HCT116 (cell line): ENCODE measurements around the gene PTPRS. TPM values are rescaled to one million over a fixed set of nuclear protein-coding genes. Genes with fewer than 3 reads are reported as not detected.

Experiments used
- ATAC-seq: fragments of 200-7000 bp; cut with Tn5 transposase; 2 replicates; pipeline ENCODE4 v1.9.1; 2020; ENCODE audit warnings: mild to moderate bottlenecking, moderate library complexity
- BruUV-seq: library from RNA; stranded (reverse); fragments of 400-500 nt; replicated peaks from 2 replicates; lab custom pipeline; 2021; lab: Mats Ljungman, UMichigan
- CTCF ChIA-PET: fragments of 300-600 bp; sonication (Branson Sonifier 250); formaldehyde crosslinking; loops from one replicate; lab custom pipeline; 2021; ENCODE audit warnings: antibody characterized with exemption; lab: Charles Lee
- POLR2A ChIA-PET: fragments of 300-600, 350-600 bp; sonication (Branson Sonifier 250); formaldehyde crosslinking; loops from one replicate; lab custom pipeline; 2021; ENCODE audit warnings: antibody characterized with exemption; lab: Charles Lee
- RAD21 ChIA-PET, 2 experiments: fragments of 300-600 bp; sonication (Branson Sonifier 250); formaldehyde crosslinking; loops; one replicate each; lab custom pipeline; 2023; ENCODE audit warnings: low total read pairs in 2 of 2; ENCODE audit not compliant: uncharacterized antibody in 2 of 2, unreplicated experiment in 2 of 2, low non-redundant PET in 1 of 2; lab: Charles Lee
- DNase-seq: peaks from one replicate; pipeline ENCODE4 v3.0.0-alpha.2; 2010; ENCODE audit warnings: low read depth, low spot score
- H2AFZ ChIP-seq: fragments of 200-600 bp; shearing (Covaris generic), sonication (generic); 2 replicates; pipeline ENCODE4 v1.6.1; 2017; ENCODE audit warnings: low read depth, mixed run types, mixed read lengths, antibody characterized with exemption, low read length; ENCODE audit not compliant: poor library complexity, severe bottlenecking
- H3K27ac ChIP-seq: 2 replicates; pipeline ENCODE4 v1.5.1; 2012; ENCODE audit warnings: low read depth, low read length
- H3K27me3 ChIP-seq: fragments of 200-600 bp; sonication (generic); 2 replicates; pipeline ENCODE4 v1.6.1; 2016; ENCODE audit warnings: mixed run types, low read length, mixed read lengths; ENCODE audit not compliant: insufficient read depth
- H3K36me3 ChIP-seq, 2 experiments: fragments of 200-500 bp in 1 of 2; fragments of 200-600 bp in 1 of 2; sonication (Bioruptor generic) in 1 of 2; sonication (generic) in 1 of 2; 2 replicates each; pipeline versions ENCODE4 v1.5.1 to v1.6.1; 2014 to 2016; ENCODE audit warnings: low read length in 2 of 2, inconsistent platforms in 1 of 2, mixed read lengths in 1 of 2, mixed run types in 1 of 2; ENCODE audit not compliant: insufficient read depth in 2 of 2, control insufficient read depth in 1 of 2
- H3K4me1 ChIP-seq, 2 experiments: fragments of 200-600 bp in 1 of 2; sonication (generic) in 1 of 2; 2 replicates each; pipeline versions ENCODE4 v1.5.1 to v1.6.1; 2012 to 2017; ENCODE audit warnings: low read length in 2 of 2, inconsistent platforms in 1 of 2, mild to moderate bottlenecking in 1 of 2, mixed read lengths in 1 of 2, mixed run types in 1 of 2, moderate library complexity in 1 of 2; ENCODE audit not compliant: insufficient read depth in 2 of 2, control insufficient read depth in 1 of 2
- H3K4me2 ChIP-seq: fragments of 200-600 bp; sonication (generic); 2 replicates; pipeline ENCODE4 v1.6.1; 2017; ENCODE audit warnings: mixed run types, low read length, mixed read lengths
- H3K4me3 ChIP-seq, 2 experiments: fragments of 200-600 bp in 1 of 2; sonication (generic) in 1 of 2; replicated peaks in 1 of 2; 2 replicates each; pipeline ENCODE4 v1.5.1; 2011 to 2016; ENCODE audit warnings: low read length in 2 of 2, control low read depth in 1 of 2, low read depth in 1 of 2, mild to moderate bottlenecking in 1 of 2, mixed read lengths in 1 of 2, mixed run types in 1 of 2
- H3K79me2 ChIP-seq: fragments of 200-600 bp; sonication (generic); 2 replicates; pipeline ENCODE4 v1.6.1; 2017; ENCODE audit warnings: mild to moderate bottlenecking, mixed run types, low read length, moderate library complexity, mixed read lengths; ENCODE audit not compliant: insufficient read depth
- H3K9ac ChIP-seq: fragments of 200-600 bp; sonication (generic); 2 replicates; pipeline ENCODE4 v1.6.1; 2016; ENCODE audit warnings: low read length, mixed read lengths
- H3K9me2 ChIP-seq: fragments of 200-600 bp; sonication (generic), shearing (Covaris generic); 2 replicates; pipeline ENCODE4 v1.6.1; 2017; ENCODE audit warnings: mixed run types, mild to moderate bottlenecking, moderate library complexity; ENCODE audit not compliant: insufficient read depth
- H3K9me3 ChIP-seq, 2 experiments: fragments of 200-500 bp in 1 of 2; fragments of 200-600 bp in 1 of 2; sonication (Bioruptor generic) in 1 of 2; sonication (generic) in 1 of 2; 2 replicates each; pipeline ENCODE4 v1.6.1; 2014 to 2017; ENCODE audit warnings: low read length in 2 of 2, mixed read lengths in 2 of 2, inconsistent platforms in 1 of 2, low read depth in 1 of 2, mild to moderate bottlenecking in 1 of 2, mixed run types in 1 of 2, moderate library complexity in 1 of 2; ENCODE audit not compliant: control insufficient read depth in 1 of 2, insufficient read depth in 1 of 2
- H4K20me1 ChIP-seq: fragments of 200-600 bp; sonication (generic), shearing (Covaris generic); 2 replicates; pipeline ENCODE4 v1.6.1; 2017; ENCODE audit warnings: mixed run types, mild to moderate bottlenecking, moderate library complexity; ENCODE audit not compliant: insufficient read depth
- CBX3 ChIP-seq: IDR thresholded peaks from 2 replicates; pipeline ENCODE4 v1.6.1; 2012; ENCODE audit warnings: low read depth
- CEBPB ChIP-seq: IDR thresholded peaks from 2 replicates; pipeline ENCODE4 v1.6.1; 2012; ENCODE audit warnings: low read depth
- EGR1 ChIP-seq: IDR thresholded peaks from 2 replicates; pipeline ENCODE4 v1.6.1; 2012; ENCODE audit warnings: low read depth
- ELF1 ChIP-seq: IDR thresholded peaks from 2 replicates; pipeline ENCODE4 v1.6.1; 2012; ENCODE audit warnings: low read depth, borderline replicate concordance
- EZH2 ChIP-seq: fragments of 200-600 bp; sonication (generic); IDR thresholded peaks from 2 replicates; pipeline ENCODE4 v1.6.1; 2017; ENCODE audit warnings: antibody characterized with exemption, mixed run types
- JUND ChIP-seq: IDR thresholded peaks from 2 replicates; pipeline ENCODE4 v1.6.1; 2012
- POLR2A ChIP-seq: IDR thresholded peaks from 2 replicates; pipeline ENCODE4 v1.7.0; 2011; ENCODE audit warnings: borderline replicate concordance; ENCODE audit not compliant: insufficient read depth, insufficient read length; ENCODE audit errors: extremely low read depth
- RAD21 ChIP-seq: IDR thresholded peaks from 2 replicates; pipeline ENCODE4 v1.6.1; 2012; ENCODE audit warnings: low read depth, mild to moderate bottlenecking
- intact Hi-C: fragments of 100-400 bp; cut with micrococcal nuclease; formaldehyde crosslinking; loops from 2 replicates; pipeline ENCODE4 v1.10.0; 2022
- total RNA-seq: library from RNA; stranded (reverse); gene quantifications from one replicate; pipeline ENCODE4 v1.2.1, GENCODE V29; 2021; ENCODE audit not compliant: unreplicated experiment
- TF ChIP-seq, protein P1 (sequence below): IDR thresholded peaks from 2 replicates; pipeline ENCODE4 v1.6.1; 2011; ENCODE audit warnings: mild to moderate bottlenecking, low read length, moderate library complexity; ENCODE audit not compliant: insufficient replicate concordance; ENCODE audit errors: extremely low read depth
- TF ChIP-seq, protein P2 (sequence below): IDR thresholded peaks from 2 replicates; pipeline ENCODE4 v1.6.1; 2012
- TF ChIP-seq, protein P3 (sequence below): IDR thresholded peaks from 2 replicates; pipeline ENCODE4 v1.6.1; 2012

The PTPRS gene
- total RNA-seq, 1 experiment from 2014 or later = 123 TPM

DNA sequence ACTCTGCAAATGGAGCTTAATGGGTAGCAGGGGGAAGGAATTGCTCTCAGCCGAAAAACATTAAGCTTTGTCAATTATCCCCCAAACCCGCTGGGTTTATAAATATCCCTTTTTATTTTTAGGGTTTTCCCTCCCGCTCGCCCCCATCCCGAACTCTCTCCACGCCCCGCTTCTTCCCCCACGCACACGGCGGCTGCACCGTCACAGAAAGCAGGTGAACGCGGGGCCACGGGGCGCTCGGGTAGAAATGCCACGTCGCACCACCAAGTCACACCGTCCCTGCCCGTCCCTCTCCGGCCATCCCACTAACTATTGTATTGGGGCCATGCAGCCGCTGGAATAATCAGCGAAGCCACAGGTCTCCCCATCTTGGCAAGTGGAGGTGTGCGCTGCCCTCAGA lies 3.5 kb downstream of the PTPRS start:
- POLR2A ChIA-PET = no interaction called here
- TF ChIP-seq POLR2A (no peak), EZH2 (no peak), EGR1 (no peak), CBX3 (no peak), ELF1 (no peak)
- TF ChIP-seq, protein P1, sequence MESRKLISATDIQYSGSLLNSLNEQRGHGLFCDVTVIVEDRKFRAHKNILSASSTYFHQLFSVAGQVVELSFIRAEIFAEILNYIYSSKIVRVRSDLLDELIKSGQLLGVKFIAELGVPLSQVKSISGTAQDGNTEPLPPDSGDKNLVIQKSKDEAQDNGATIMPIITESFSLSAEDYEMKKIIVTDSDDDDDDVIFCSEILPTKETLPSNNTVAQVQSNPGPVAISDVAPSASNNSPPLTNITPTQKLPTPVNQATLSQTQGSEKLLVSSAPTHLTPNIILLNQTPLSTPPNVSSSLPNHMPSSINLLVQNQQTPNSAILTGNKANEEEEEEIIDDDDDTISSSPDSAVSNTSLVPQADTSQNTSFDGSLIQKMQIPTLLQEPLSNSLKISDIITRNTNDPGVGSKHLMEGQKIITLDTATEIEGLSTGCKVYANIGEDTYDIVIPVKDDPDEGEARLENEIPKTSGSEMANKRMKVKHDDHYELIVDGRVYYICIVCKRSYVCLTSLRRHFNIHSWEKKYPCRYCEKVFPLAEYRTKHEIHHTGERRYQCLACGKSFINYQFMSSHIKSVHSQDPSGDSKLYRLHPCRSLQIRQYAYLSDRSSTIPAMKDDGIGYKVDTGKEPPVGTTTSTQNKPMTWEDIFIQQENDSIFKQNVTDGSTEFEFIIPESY = no peak
- intact Hi-C loops = no loop called here

DNA sequence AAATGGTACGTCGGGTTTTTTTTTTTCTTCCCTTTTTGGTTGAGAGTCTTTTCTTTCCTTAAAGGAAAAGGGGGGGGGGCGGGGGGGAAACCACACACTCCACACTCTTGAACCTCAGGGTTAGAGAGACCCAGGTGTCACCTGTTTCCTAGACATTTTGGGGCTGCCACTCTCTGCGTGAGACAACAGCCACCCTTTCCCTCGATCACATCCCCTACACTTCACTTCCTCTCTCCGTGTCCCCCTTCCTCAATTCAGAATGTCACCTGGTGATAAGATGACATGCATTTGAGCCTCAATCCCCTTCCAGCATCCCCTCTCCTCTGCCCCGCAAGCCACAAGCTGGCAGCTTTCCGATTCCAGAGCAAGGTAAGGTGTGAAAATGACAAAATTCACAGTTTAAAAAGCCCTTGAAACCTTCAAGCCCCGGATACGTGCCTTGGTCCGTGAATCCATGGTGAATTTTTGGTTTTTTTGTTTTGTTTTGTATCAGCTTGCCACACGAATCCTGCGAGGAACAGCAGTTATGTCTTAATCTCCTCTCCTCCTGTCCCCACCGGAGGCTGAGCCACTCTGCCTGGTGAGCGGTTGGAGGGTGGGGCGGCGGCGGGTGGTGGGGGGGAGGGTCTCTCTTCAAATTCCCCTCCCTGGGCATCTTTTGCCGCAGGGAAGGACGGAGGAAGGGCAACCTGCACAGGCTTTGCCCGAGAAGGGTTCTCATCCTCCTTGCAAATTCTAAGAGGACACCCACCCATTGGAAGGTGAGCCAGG lies 4.2 kb downstream of the PTPRS start:
- ChIA-PET RAD21 (no interaction called here), POLR2A (no interaction called here), CTCF (no interaction called here)
- BruUV-seq = no TSS peak
- H3K9me2 ChIP-seq = no peaks in the 10 kb centered on the region
- H3K4me1 ChIP-seq = peaks cover 0 to 8% of the 10 kb centered on the region in 2 experiments; a peak in 1 of 4 replicates
- no peak overlapping the region for H2AFZ ChIP-seq
- DNase-seq (no peak), ATAC-seq (no peak)
- TF ChIP-seq JUND = no peak
- no peak for TF ChIP-seq EZH2
- TF ChIP-seq, protein P2, sequence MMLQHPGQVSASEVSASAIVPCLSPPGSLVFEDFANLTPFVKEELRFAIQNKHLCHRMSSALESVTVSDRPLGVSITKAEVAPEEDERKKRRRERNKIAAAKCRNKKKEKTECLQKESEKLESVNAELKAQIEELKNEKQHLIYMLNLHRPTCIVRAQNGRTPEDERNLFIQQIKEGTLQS = no peak
- TF ChIP-seq, protein P3, sequence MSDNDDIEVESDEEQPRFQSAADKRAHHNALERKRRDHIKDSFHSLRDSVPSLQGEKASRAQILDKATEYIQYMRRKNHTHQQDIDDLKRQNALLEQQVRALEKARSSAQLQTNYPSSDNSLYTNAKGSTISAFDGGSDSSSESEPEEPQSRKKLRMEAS = no peak
- TF ChIP-seq RAD21 = no peak
- TF ChIP-seq CEBPB = no peak
- no peaks in the 10 kb centered on the region for H4K20me1 ChIP-seq
- peaks cover 23% of the 10 kb centered on the region; the same call in 1 of the 2 replicates for H3K79me2 ChIP-seq
- no peaks in the 10 kb centered on the region for H3K9me3 ChIP-seq
- no peaks in the 10 kb centered on the region for H3K36me3 ChIP-seq
- intact Hi-C loops = no loop called here
- H3K27ac ChIP-seq = no peak overlapping the region
- H3K4me3 ChIP-seq = no peak overlapping the region
- H3K4me2 ChIP-seq = no peak overlapping the region
- H3K27me3 ChIP-seq = peaks cover 3% of the 10 kb centered on the region; the same call in 1 of the 2 replicates
- H3K9ac ChIP-seq = no peak overlapping the region

More for the DNA sequence above, 3.5 kb downstream of the PTPRS start:
- ATAC-seq (no peak), DNase-seq (no peak)
- ChIA-PET RAD21 (no interaction called here), CTCF (no interaction called here)
- Histone ChIP-seq H3K36me3 (no peaks in the 10 kb centered on the region), H3K27ac (no peak overlapping the region), H3K27me3 (peaks cover 3% of the 10 kb centered on the region; the same call in 1 of the 2 replicates), H3K9me2 (no peaks in the 10 kb centered on the region), H3K4me2 (no peak overlapping the region), H3K4me3 (no peak overlapping the region), H3K4me1 (peaks cover 0 to 8% of the 10 kb centered on the region in 2 experiments; a peak in 1 of 4 replicates), H4K20me1 (no peaks in the 10 kb centered on the region), H3K79me2 (peaks cover 23% of the 10 kb centered on the region; the same call in 1 of the 2 replicates), H3K9me3 (no peaks in the 10 kb centered on the region), H3K9ac (no peak overlapping the region), H2AFZ (no peak overlapping the region)
- BruUV-seq = no TSS peak
